Measurements from ENCODE around the gene KRT34. TPM values are rescaled to one million over a fixed set of nuclear protein-coding genes. Genes with fewer than 3 reads are reported as not detected.
"Not testable (repeated sequence)": the region's sequence is repeated elsewhere in the genome, so short reads cannot be mapped to it uniquely, and the experiment has no call there.

The KRT34 gene
- total RNA-seq, 1 donor from 2014 or later: not detected

GRCh38 chr17:41404024-41404671 is 22.0 kb upstream of the KRT34 start:
- no peak for DNase-seq (ENCODE audit: low spot score)

GRCh38 chr17:41403404-41404023 is 21.4 kb upstream of the KRT34 start:
- no peak for DNase-seq (ENCODE audit: low spot score)

GRCh38 chr17:41402161-41402560 is 20.1 kb upstream of the KRT34 start:
- no peak for DNase-seq (ENCODE audit: low spot score)

GRCh38 chr17:41396996-41397660 is 15.0 kb upstream of the KRT34 start, which contains the start of gene KRT31:
KRT31 (minus strand) TSS chr17:41397608; CDS start chr17:41397539, 69 bp downstream.
- DNase-seq (ENCODE audit: low spot score): no peak

GRCh38 chr17:41396340-41396739 is 14.2 kb upstream of the KRT34 start:
- no peak for DNase-seq (ENCODE audit: low spot score)

GRCh38 chr17:41395611-41396010 is 13.5 kb upstream of the KRT34 start:
- no peak for DNase-seq (ENCODE audit: low spot score)

GRCh38 chr17:41395044-41395443 is 12.9 kb upstream of the KRT34 start:
- not testable (repeated sequence) for DNase-seq (ENCODE audit: low spot score)

GRCh38 chr17:41394254-41394996 is 12.3 kb upstream of the KRT34 start:
- no peak for DNase-seq (ENCODE audit: low spot score)

GRCh38 chr17:41393826-41394225 is 11.7 kb upstream of the KRT34 start:
- DNase-seq (ENCODE audit: low spot score): no peak

GRCh38 chr17:41393294-41393693 is 11.2 kb upstream of the KRT34 start:
- no peak for DNase-seq (ENCODE audit: low spot score)

- no peak for DNase-seq (ENCODE audit: low spot score)
Observed at GRCh38 chr17:41392278-41392677, 10.2 kb upstream of the KRT34 start.

GRCh38 chr17:41391535-41391934 is 9.4 kb upstream of the KRT34 start:
- no peak for DNase-seq (ENCODE audit: low spot score)

GRCh38 chr17:41390411-41390938 is 8.4 kb upstream of the KRT34 start:
- no peak for DNase-seq (ENCODE audit: low spot score)

GRCh38 chr17:41387670-41388069 is 5.6 kb upstream of the KRT34 start:
- DNase-seq (ENCODE audit: low spot score): no peak

- DNase-seq (ENCODE audit: low spot score): no peak
Observed at GRCh38 chr17:41386227-41386626, 4.1 kb upstream of the KRT34 start.

GRCh38 chr17:41383690-41384089 is 1.6 kb upstream of the KRT34 start:
- DNase-seq (ENCODE audit: low spot score): no peak

- DNase-seq (ENCODE audit: low spot score): no peak
Observed at GRCh38 chr17:41382394-41382793, 288 bp upstream of the KRT34 start.

- not testable (repeated sequence) for DNase-seq (ENCODE audit: low spot score)
Observed at GRCh38 chr17:41380091-41380490, 2.0 kb downstream of the KRT34 start.

- no peak for DNase-seq (ENCODE audit: low spot score)
Observed at GRCh38 chr17:41377546-41377945, 4.6 kb downstream of the KRT34 start.

GRCh38 chr17:41369713-41370112 is 12.4 kb downstream of the KRT34 start, which contains the start of gene KRT33B:
KRT33B (minus strand) TSS chr17:41369813; CDS start chr17:41369750, 63 bp downstream.
- no peak for DNase-seq (ENCODE audit: low spot score)

GRCh38 chr17:41369023-41369422 is 13.1 kb downstream of the KRT34 start:
- DNase-seq (ENCODE audit: low spot score): no peak
